GM23248 (cell line): Measurements from ENCODE around the gene MACROH2A2. TPM values are rescaled to one million over a fixed set of nuclear protein-coding genes. Genes with fewer than 3 reads are reported as not detected.

Experiments
- DNase-seq: peaks from one replicate; pipeline ENCODE4 v3.0.0-alpha.2; 2015
- H2AFZ ChIP-seq: fragments of 200-600 bp; sonication (generic); 2 replicates; pipeline ENCODE4 v1.6.1; 2016; ENCODE audit warnings: antibody characterized with exemption
- H3F3A ChIP-seq: fragments of 200-600 bp; sonication (generic); 2 replicates; pipeline ENCODE4 v1.6.1; 2016; ENCODE audit warnings: mild to moderate bottlenecking, antibody characterized with exemption, mixed run types; ENCODE audit not compliant: insufficient read depth
- H3K27ac ChIP-seq: fragments of 200-600 bp; sonication (generic); 2 replicates; pipeline ENCODE4 v1.5.1; 2016; ENCODE audit warnings: mild to moderate bottlenecking
- H3K27me3 ChIP-seq: fragments of 200-600 bp; sonication (generic); replicated peaks from 2 replicates; pipeline ENCODE4 v1.6.1; 2016; ENCODE audit warnings: mild to moderate bottlenecking; ENCODE audit not compliant: insufficient read depth
- H3K36me3 ChIP-seq: fragments of 200-600 bp; sonication (generic); 2 replicates; pipeline ENCODE4 v1.6.1; 2016; ENCODE audit warnings: low read depth, mild to moderate bottlenecking
- H3K4me1 ChIP-seq: fragments of 200-600 bp; sonication (generic); 2 replicates; pipeline ENCODE4 v1.6.1; 2016; ENCODE audit warnings: mild to moderate bottlenecking; ENCODE audit not compliant: insufficient read depth
- H3K4me2 ChIP-seq: fragments of 200-600 bp; sonication (generic); one replicate; pipeline ENCODE4 v1.6.1; 2016; ENCODE audit warnings: mild to moderate bottlenecking; ENCODE audit not compliant: unreplicated experiment
- H3K4me3 ChIP-seq: fragments of 200-600 bp; sonication (generic); 2 replicates; pipeline ENCODE4 v1.5.1; 2016; ENCODE audit warnings: mild to moderate bottlenecking
- H3K79me2 ChIP-seq: fragments of 200-600 bp; sonication (generic); 2 replicates; pipeline ENCODE4 v1.6.1; 2016; ENCODE audit warnings: mild to moderate bottlenecking; ENCODE audit not compliant: insufficient read depth
- H3K9ac ChIP-seq: fragments of 200-600 bp; sonication (generic); 2 replicates; pipeline ENCODE4 v1.6.1; 2016; ENCODE audit warnings: mild to moderate bottlenecking
- H3K9me2 ChIP-seq: fragments of 200-600 bp; sonication (generic); 2 replicates; pipeline ENCODE4 v1.6.1; 2016; ENCODE audit warnings: mixed run types, mild to moderate bottlenecking, moderate library complexity; ENCODE audit not compliant: insufficient read depth
- H3K9me3 ChIP-seq: fragments of 200-600 bp; sonication (generic); one replicate; pipeline ENCODE4 v1.6.1; 2017; ENCODE audit warnings: low read depth
- H4K20me1 ChIP-seq: fragments of 200-600 bp; sonication (generic); 2 replicates; pipeline ENCODE4 v1.6.0; 2016; ENCODE audit not compliant: insufficient read depth
- EZH2 ChIP-seq: fragments of 200-600 bp; sonication (generic); IDR thresholded peaks from 2 replicates; pipeline ENCODE4 v1.6.1; 2018; ENCODE audit warnings: antibody characterized with exemption, mild to moderate bottlenecking; ENCODE audit not compliant: insufficient read depth, poor library complexity, severe bottlenecking
- EZH2phosphoT487 ChIP-seq: fragments of 200-600 bp; sonication (generic); IDR thresholded peaks from 2 replicates; pipeline ENCODE4 v1.6.1; 2018; ENCODE audit warnings: antibody characterized with exemption, moderate library complexity, mild to moderate bottlenecking, low read depth; ENCODE audit not compliant: insufficient read depth
- WGBS, 2 experiments: methylation state at CpG; one replicate each; pipeline ENCODE4 v1.1.6; 2015 to 2017; ENCODE audit warnings: low lambda C conversion rate in 2 of 2, low coverage in 1 of 2; ENCODE audit errors: missing lambda C conversion rate in 2 of 2; 5-methylcytosine and 5-hydroxymethylcytosine counted together
- in situ Hi-C: fragments of 300-500 bp; cut with MboI; formaldehyde crosslinking; loops from 2 replicates; pipeline ENCODE4 v1.15.0; 2020
- polyA plus RNA-seq: library from polyadenylated mRNA; unstranded; fragments of >200 nt; fragmentation: Nextera tagmentation; extraction: Ambion mirVana; gene quantifications from 2 replicates; pipeline ENCODE4 v1.2.1, GENCODE V29; 2016
- total RNA-seq: library from RNA; depleted of rRNA; stranded (reverse); fragments of >200 nt; shearing (Covaris generic); gene quantifications from 2 replicates; pipeline ENCODE4 v1.2.3, GENCODE V29; 2014

MACROH2A2 gene
- total and polyA plus RNA-seq, 2 experiments from 2014 or later = 11.4 to 14.7 TPM

DNA sequence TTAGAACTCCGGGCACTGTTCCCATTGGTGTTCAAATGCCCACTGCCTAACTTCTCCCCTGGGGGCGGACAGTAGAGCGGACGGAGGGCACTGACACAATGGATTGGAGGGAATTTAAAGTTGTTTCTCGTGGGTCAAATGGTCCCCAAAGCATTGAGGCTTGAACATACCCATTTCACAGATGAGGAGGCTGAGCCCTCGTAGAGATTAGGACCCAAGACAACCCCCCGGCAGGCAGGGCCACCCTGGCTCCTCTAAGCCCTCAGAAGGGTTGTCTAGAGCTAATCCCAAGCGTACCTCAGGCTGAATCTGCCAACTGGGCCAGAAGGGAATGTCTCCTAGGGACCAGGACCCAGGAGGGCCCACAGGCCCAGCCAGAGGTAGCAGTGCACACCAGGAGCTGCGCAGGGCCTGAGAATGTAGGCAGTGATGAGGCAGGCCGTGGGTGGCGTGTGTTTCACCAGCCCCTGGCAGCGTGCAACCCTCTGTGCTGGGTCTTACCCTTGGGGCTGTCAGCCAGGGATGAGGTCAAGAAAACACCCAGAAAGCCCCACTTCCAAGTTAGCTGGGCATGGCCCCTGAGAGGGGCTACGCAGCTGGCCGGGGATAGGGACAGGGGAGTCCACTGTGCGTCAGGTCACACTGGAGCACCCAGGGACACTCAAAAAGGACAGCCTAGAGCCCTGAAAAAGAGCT, 74.2 kb downstream of the MACROH2A2 start:
- Histone ChIP-seq H3K4me2 (no peak overlapping the region), H3K9ac (no peak overlapping the region), H3K27me3 (no peaks in the 10 kb centered on the region), H4K20me1 (no peaks in the 10 kb centered on the region), H3K27ac (no peak overlapping the region), H3K36me3 (no peaks in the 10 kb centered on the region), H3K4me1 (peaks cover 15% of the 10 kb centered on the region), H3K9me3 (no peaks in the 10 kb centered on the region), H3K79me2 (no peaks in the 10 kb centered on the region), H3F3A (peaks cover 16% of the 10 kb centered on the region), H2AFZ (no peak overlapping the region), H3K9me2 (no peaks in the 10 kb centered on the region), H3K4me3 (no peak overlapping the region)
- DNase-seq = no peak
- WGBS, 2 experiments = 94% methylated on average over 14 to 15 of the region's 15 CpGs
- in situ Hi-C loops = no loop called here
- TF ChIP-seq EZH2 = no peak
- TF ChIP-seq EZH2phosphoT487 = no peak

DNA sequence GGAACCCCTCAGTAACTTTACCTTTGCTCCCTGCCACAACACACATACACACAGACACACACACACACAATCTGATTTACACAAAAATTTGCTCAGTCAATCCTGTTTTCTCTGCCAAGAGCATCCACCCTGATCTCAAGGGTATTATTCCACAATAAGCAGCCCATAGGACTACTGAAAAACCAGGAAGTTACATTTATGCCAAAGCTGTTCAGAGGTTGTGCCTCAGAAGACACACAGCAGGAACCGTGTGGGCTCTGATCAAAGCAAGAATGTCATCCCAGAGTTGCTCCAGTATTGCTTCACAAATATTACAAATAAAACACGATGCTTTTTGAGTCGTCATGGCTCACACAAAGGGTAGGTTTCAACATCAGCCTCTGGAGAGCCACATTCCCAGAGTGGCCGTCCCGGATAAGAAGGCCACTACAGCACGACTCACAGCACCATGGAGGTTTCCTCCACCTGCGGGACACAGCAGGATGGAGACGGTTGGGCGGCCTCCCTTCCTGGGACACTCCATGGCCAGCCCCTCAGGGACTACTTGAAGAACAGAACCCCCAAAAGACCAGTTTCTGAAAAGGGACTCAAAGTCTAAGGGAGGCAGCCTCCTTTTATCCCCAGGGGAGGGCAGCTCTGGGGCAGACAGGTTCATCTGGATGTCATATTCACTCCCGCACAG, 78.4 kb downstream of the MACROH2A2 start:
- Histone ChIP-seq H3K36me3 (no peaks in the 10 kb centered on the region), H3K27ac (peak overlapping the region; percentile 78), H3K9ac (peak overlapping the region; percentile 86), H3K9me2 (no peaks in the 10 kb centered on the region), H2AFZ (no peak overlapping the region), H3K79me2 (no peaks in the 10 kb centered on the region), H3K27me3 (no peaks in the 10 kb centered on the region), H3K4me1 (peaks cover 19% of the 10 kb centered on the region), H3K4me3 (no peak overlapping the region; the same call in 1 of the 2 replicates), H3F3A (peaks cover 16% of the 10 kb centered on the region), H3K4me2 (peak overlapping the region; percentile 69), H3K9me3 (no peaks in the 10 kb centered on the region), H4K20me1 (no peaks in the 10 kb centered on the region)
- DNase-seq = peak; percentile 92
- TF ChIP-seq EZH2phosphoT487 (no peak), EZH2 (no peak)
- WGBS, 2 experiments = 37 to 38% methylated on average over 10 of the region's 10 CpGs
- in situ Hi-C loops = no loop called here

DNA sequence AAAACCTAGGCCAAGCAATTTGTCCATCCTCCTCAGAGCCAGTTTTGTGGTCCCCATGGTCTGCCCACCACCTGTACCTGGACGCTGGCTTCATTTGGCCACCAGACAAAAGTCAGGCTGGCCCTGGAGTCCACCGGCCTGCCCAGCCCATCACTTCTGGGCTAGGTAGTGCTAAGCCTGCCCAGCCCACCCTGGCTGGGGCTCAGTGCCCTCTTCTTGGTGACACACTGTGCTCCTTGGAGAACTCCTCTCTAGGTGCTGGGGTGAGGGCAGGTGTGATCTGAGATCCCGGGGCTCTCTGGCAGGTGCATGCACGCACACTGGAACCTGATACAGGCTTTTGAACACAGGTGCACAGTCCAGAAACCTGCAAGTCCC, 78.9 kb downstream of the MACROH2A2 start:
- WGBS, 2 experiments = 77 to 79% methylated on average over 4 of the region's 4 CpGs
- peaks cover 16% of the 10 kb centered on the region for H3F3A ChIP-seq
- no peaks in the 10 kb centered on the region for H3K9me2 ChIP-seq
- no peaks in the 10 kb centered on the region for H3K79me2 ChIP-seq
- H3K9ac ChIP-seq = peak overlapping the region; percentile 86
- H3K27me3 ChIP-seq = no peaks in the 10 kb centered on the region
- no peaks in the 10 kb centered on the region for H3K36me3 ChIP-seq
- DNase-seq = no peak
- H3K4me1 ChIP-seq = peaks cover 19% of the 10 kb centered on the region
- no peak overlapping the region for H2AFZ ChIP-seq
- TF ChIP-seq EZH2 (no peak), EZH2phosphoT487 (no peak)
- H3K27ac ChIP-seq = peak overlapping the region; percentile 78
- H4K20me1 ChIP-seq = no peaks in the 10 kb centered on the region
- H3K9me3 ChIP-seq = no peaks in the 10 kb centered on the region
- H3K4me2 ChIP-seq = peak overlapping the region; percentile 69
- H3K4me3 ChIP-seq = peak overlapping the region; percentile 74; the same call in 1 of the 2 replicates
- in situ Hi-C loops = no loop called here

DNA sequence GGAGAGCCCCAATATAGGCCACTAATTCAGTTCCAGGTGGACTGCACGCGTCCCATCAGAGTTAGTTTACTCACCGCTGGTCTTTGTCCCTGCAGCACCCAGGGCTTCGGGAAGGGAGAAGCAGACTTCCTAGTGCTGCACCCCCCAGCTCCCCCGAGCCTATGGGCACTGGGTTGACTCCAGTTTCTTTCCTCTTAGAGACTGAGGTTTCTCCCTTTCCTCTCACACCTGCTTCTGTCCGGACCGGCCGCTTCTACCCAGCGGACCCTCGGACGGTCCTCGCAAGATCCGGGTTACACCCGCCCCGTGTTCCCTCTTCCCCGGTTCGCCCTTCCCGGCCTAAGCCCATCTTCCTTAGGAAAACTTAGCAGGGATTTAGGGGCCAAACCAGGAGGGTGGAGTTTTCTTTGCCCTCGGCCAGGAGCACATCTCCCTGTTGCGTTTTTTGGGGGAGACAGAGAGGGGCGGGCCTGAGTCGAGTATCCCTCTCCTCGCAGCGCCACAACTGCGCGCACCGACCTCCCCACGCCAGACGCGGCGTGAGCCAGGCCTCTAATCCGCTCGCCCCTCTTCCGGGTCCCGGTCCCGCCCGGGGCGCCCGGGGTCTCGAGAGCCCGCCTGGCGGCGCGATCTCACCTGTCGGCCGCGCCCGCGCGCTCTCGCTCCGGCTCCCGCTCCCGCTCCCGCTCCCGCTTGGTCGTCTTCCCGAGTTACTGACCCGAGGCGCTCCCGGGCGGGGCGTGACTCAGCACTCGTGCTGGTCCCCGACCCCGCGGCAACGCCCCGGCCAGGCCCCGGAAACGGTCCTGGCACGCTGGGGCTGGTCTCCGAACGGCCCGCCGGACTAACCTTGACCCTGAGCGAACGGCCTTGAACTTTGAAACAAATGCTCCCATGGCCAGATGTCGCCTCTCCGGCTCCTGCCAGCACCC, 79.7 kb downstream of the MACROH2A2 start, which contains the start of gene AIFM2:
Gene AIFM2, minus strand, starts transcription at position 728 of the 932 bp plus-strand sequence. CDS start 8,741 bp downstream, outside the sequence.
- Histone ChIP-seq H3K9me3 (no peaks in the 10 kb centered on the region), H3K9me2 (no peaks in the 10 kb centered on the region), H3K27me3 (no peaks in the 10 kb centered on the region), H3K4me2 (peak within 1 kb of the TSS; percentile 69), H2AFZ (peak within 1 kb of the TSS; percentile 83), H3K36me3 (no peaks in the 10 kb centered on the region), H3K4me1 (peaks cover 19% of the 10 kb centered on the region), H3K79me2 (no peaks in the 10 kb centered on the region), H4K20me1 (no peaks in the 10 kb centered on the region), H3F3A (peaks cover 16% of the 10 kb centered on the region), H3K9ac (peak within 1 kb of the TSS; percentile 86), H3K4me3 (peak within 1 kb of the TSS; percentile 74), H3K27ac (peak within 1 kb of the TSS; percentile 24; the same call in 1 of the 2 replicates)
- TF ChIP-seq EZH2phosphoT487 = no peak
- TF ChIP-seq EZH2 = no peak
- in situ Hi-C loops = no loop called here
- DNase-seq = peak; percentile 91
- 4 to 5% methylated on average over 56 to 62 of the region's 80 CpGs for WGBS, 2 experiments
